Skeletal muscle cell (primary cell): Measurements from ENCODE around the gene AXDND1.
"Not testable (repeated sequence)": the region's sequence is repeated elsewhere in the genome, so short reads cannot be mapped to it uniquely, and the experiment has no call there.

ENCODE experiments used
- DNase-seq: peaks from one replicate; pipeline ENCODE4 v3.0.0-alpha.2; 2010; ENCODE audit warnings: low read depth
- H3K4me3 ChIP-seq: 2 replicates; pipeline ENCODE4 v1.5.1; 2011; ENCODE audit warnings: low read depth, mild to moderate bottlenecking, control low read depth, low read length, moderate library complexity

Gene AXDND1

GRCh38 chr1:179353546-179353945 lies 12.2 kb upstream of the AXDND1 start:
- H3K4me3 ChIP-seq = no peak overlapping the region
- peak; percentile 55 for DNase-seq

- not testable (repeated sequence) for H3K4me3 ChIP-seq, DNase-seq
Measured at GRCh38 chr1:179361631-179362030, 4.1 kb upstream of the AXDND1 start.

- peak overlapping the region; percentile 70 for H3K4me3 ChIP-seq
- no peak for DNase-seq
Measured at GRCh38 chr1:179366093-179366800, 476 bp downstream of the AXDND1 start.

- DNase-seq = peak; percentile 23
Measured at GRCh38 chr1:179369751-179370341, 4.1 kb downstream of the AXDND1 start.

GRCh38 chr1:179372160-179372559 lies 6.4 kb downstream of the AXDND1 start:
- no peak for DNase-seq
- H3K4me3 ChIP-seq = no peak overlapping the region

More at GRCh38 chr1:179369751-179370341, 4.1 kb downstream of the AXDND1 start:
- no peak overlapping the region for H3K4me3 ChIP-seq

GRCh38 chr1:179376223-179376622 lies 10.5 kb downstream of the AXDND1 start:
- DNase-seq = no peak
- H3K4me3 ChIP-seq = no peak overlapping the region

- DNase-seq = no peak
- no peak overlapping the region for H3K4me3 ChIP-seq
Measured at GRCh38 chr1:179380299-179380698, 14.5 kb downstream of the AXDND1 start.

- DNase-seq = no peak
- H3K4me3 ChIP-seq = no peak overlapping the region
Measured at GRCh38 chr1:179384027-179384426, 18.3 kb downstream of the AXDND1 start.

GRCh38 chr1:179385510-179385909 lies 19.7 kb downstream of the AXDND1 start:
- H3K4me3 ChIP-seq = no peak overlapping the region
- no peak for DNase-seq

- no peak for DNase-seq
- H3K4me3 ChIP-seq = no peak overlapping the region
Measured at GRCh38 chr1:179393721-179394120, 27.9 kb downstream of the AXDND1 start.

- DNase-seq, H3K4me3 ChIP-seq: not testable (repeated sequence)
Measured at GRCh38 chr1:179399399-179399798, 33.6 kb downstream of the AXDND1 start.

GRCh38 chr1:179417760-179418159 lies 52.0 kb downstream of the AXDND1 start:
- not testable (repeated sequence) for DNase-seq, H3K4me3 ChIP-seq

GRCh38 chr1:179418706-179419105 lies 52.9 kb downstream of the AXDND1 start:
- DNase-seq, H3K4me3 ChIP-seq: not testable (repeated sequence)

- H3K4me3 ChIP-seq = no peak overlapping the region
- no peak for DNase-seq
Measured at GRCh38 chr1:179424610-179425009, 58.8 kb downstream of the AXDND1 start.

GRCh38 chr1:179425186-179425585 lies 59.4 kb downstream of the AXDND1 start:
- DNase-seq = no peak
- no peak overlapping the region for H3K4me3 ChIP-seq

GRCh38 chr1:179437171-179437570 lies 71.4 kb downstream of the AXDND1 start:
- H3K4me3 ChIP-seq = no peak overlapping the region
- no peak for DNase-seq

- DNase-seq, H3K4me3 ChIP-seq: not testable (repeated sequence)
Measured at GRCh38 chr1:179439646-179440045, 73.9 kb downstream of the AXDND1 start.

GRCh38 chr1:179440301-179440700 lies 74.5 kb downstream of the AXDND1 start:
- H3K4me3 ChIP-seq, DNase-seq: not testable (repeated sequence)

- H3K4me3 ChIP-seq = no peak overlapping the region
- DNase-seq = no peak
Measured at GRCh38 chr1:179440971-179441370, 75.2 kb downstream of the AXDND1 start.

GRCh38 chr1:179441501-179441900 lies 75.7 kb downstream of the AXDND1 start:
- DNase-seq = no peak
- H3K4me3 ChIP-seq = no peak overlapping the region

GRCh38 chr1:179442846-179443245 lies 77.1 kb downstream of the AXDND1 start:
- not testable (repeated sequence) for H3K4me3 ChIP-seq, DNase-seq
